Gastrocnemius medialis (tissue), 4 donors: Measurements from ENCODE around the gene KATNAL1. TPM values are rescaled to one million over a fixed set of nuclear protein-coding genes. Genes with fewer than 3 reads are reported as not detected.

Experiments
- ATAC-seq, 2 donors: fragments of 150-250 bp; one replicate each; pipeline ENCODE4 v1.9.1; 2016
- DNase-seq, 2 donors: peaks; one replicate each; pipeline ENCODE4 v3.0.0-alpha.2; 2019
- H3K27ac ChIP-seq, 4 donors: fragments of 200-600 bp; sonication (generic); 1 replicate in 1 of 4; 2 replicates in 3 of 4; pipeline ENCODE4 v1.5.1; 2016 to 2018; ENCODE audit warnings: mild to moderate bottlenecking in 2 of 4, moderate library complexity in 1 of 4
- H3K27me3 ChIP-seq, 3 donors: fragments of 200-600 bp; sonication (generic) in 2 of 3; 1 replicate in 1 of 3; 2 replicates in 2 of 3; pipeline versions ENCODE4 v1.5.1 to v1.6.0; 2016 to 2019; ENCODE audit warnings: mild to moderate bottlenecking in 1 of 3, moderate library complexity in 1 of 3
- H3K36me3 ChIP-seq, 2 donors: fragments of 200-600 bp; sonication (generic) in 1 of 2; one replicate each; pipeline ENCODE4 v1.5.1; 2017 to 2018
- H3K4me1 ChIP-seq, 2 donors: fragments of 200-600 bp; sonication (generic) in 1 of 2; one replicate each; pipeline ENCODE4 v1.5.1; 2016 to 2017; ENCODE audit warnings: mild to moderate bottlenecking in 2 of 2
- H3K4me3 ChIP-seq, 4 donors: fragments of 200-600 bp; sonication (generic) in 3 of 4; 1 replicate in 1 of 4; 2 replicates in 3 of 4; pipeline ENCODE4 v1.5.1; 2016 to 2019; ENCODE audit warnings: mild to moderate bottlenecking in 2 of 4
- H3K9me3 ChIP-seq, 3 donors: fragments of 200-600 bp; sonication (generic) in 2 of 3; 1 replicate in 1 of 3; 2 replicates in 2 of 3; pipeline ENCODE4 v1.5.1; 2016 to 2019
- POLR2A ChIP-seq, 2 donors: fragments of 450-650 bp; IDR thresholded peaks; one replicate each; pipeline ENCODE4 v1.6.1; 2017; ENCODE audit warnings: antibody characterized with exemption in 2 of 2, mild to moderate bottlenecking in 2 of 2, moderate library complexity in 2 of 2
- in situ Hi-C, 4 donors: fragments of 200-750 bp; cut with MboI; loops; one replicate each; pipeline versions ENCODE4 v1.15.0 to v1.8.0; 2017; ENCODE audit warnings: low sequenced_read_pairs in 4 of 4
- intact Hi-C: fragments of 100-400 bp; cut with DNase I; formaldehyde crosslinking; loops from one replicate; pipeline ENCODE4 v1.15.1; 2023; ENCODE audit warnings: low total_unique reads
- total RNA-seq, 4 donors: library from RNA; depleted of rRNA; stranded (reverse); fragments of >200 nt; gene quantifications; one replicate each; pipeline versions ENCODE4 v1.1.0 to v1.2.3, GENCODE V29; 2016
- TF ChIP-seq, protein P1 (sequence below), 5 experiments: fragments of 450-650 bp in 3 of 5; fragments of 200-600 bp in 2 of 5; sonication (generic) in 2 of 5; IDR thresholded peaks in 4 of 5; conservative IDR thresholded peaks in 1 of 5; 1 replicate in 4 of 5; 2 replicates in 1 of 5; pipeline ENCODE4 v1.5.1; 2016 to 2019; ENCODE audit warnings: antibody characterized with exemption in 5 of 5, mild to moderate bottlenecking in 3 of 5, moderate library complexity in 3 of 5

Gene KATNAL1
- total RNA-seq, 4 donors from 2014 or later: 10.2 to 18.9 (median 12.1) TPM

DNA sequence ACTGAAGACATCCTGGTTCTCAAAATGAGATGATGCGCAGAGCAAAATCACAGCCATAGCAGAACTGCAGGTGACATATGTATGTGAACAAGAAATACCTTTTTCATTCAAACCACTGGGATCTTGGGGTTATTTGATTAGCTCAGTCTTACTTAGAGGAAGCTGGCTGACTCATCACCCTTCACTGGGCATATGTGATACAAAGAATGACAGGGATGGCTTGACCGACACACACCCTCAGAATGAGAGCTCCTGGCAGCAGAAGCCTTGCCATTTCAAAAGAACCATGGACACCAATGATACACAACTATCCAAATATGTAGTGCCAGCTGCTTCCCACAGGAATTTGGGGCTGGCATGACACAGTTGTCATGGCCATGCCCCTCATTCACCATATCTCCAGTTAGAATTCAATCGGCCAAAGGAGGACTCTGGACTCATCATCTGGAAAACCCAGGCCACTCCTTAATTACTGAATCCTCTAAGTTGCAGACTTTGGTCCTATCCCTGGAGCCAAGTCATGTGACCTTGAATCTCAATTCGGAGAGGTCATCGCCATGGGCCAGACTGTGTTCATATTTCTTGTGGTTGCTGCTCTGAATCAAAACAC is 115.8 kb downstream of the KATNAL1 start:
- Histone ChIP-seq H3K4me3 (no peak overlapping the region), H3K9me3 (no peaks in the 10 kb centered on the region), H3K27ac (no peak overlapping the region), H3K36me3 (no peaks in the 10 kb centered on the region), H3K4me1 (no peaks in the 10 kb centered on the region), H3K27me3 (no peaks in the 10 kb centered on the region)
- intact Hi-C loops: no loop called here
- TF ChIP-seq, protein P1, sequence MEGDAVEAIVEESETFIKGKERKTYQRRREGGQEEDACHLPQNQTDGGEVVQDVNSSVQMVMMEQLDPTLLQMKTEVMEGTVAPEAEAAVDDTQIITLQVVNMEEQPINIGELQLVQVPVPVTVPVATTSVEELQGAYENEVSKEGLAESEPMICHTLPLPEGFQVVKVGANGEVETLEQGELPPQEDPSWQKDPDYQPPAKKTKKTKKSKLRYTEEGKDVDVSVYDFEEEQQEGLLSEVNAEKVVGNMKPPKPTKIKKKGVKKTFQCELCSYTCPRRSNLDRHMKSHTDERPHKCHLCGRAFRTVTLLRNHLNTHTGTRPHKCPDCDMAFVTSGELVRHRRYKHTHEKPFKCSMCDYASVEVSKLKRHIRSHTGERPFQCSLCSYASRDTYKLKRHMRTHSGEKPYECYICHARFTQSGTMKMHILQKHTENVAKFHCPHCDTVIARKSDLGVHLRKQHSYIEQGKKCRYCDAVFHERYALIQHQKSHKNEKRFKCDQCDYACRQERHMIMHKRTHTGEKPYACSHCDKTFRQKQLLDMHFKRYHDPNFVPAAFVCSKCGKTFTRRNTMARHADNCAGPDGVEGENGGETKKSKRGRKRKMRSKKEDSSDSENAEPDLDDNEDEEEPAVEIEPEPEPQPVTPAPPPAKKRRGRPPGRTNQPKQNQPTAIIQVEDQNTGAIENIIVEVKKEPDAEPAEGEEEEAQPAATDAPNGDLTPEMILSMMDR (IDR thresholded peaks at IDR 0.05 in 4 of 5, conservative IDR thresholded peaks at IDR 0.05 in 1 of 5): no peak
- TF ChIP-seq POLR2A (IDR thresholded peaks at IDR 0.05): no peak
- no peak for DNase-seq
- ATAC-seq: no peak
- in situ Hi-C loops: no loop called here

DNA sequence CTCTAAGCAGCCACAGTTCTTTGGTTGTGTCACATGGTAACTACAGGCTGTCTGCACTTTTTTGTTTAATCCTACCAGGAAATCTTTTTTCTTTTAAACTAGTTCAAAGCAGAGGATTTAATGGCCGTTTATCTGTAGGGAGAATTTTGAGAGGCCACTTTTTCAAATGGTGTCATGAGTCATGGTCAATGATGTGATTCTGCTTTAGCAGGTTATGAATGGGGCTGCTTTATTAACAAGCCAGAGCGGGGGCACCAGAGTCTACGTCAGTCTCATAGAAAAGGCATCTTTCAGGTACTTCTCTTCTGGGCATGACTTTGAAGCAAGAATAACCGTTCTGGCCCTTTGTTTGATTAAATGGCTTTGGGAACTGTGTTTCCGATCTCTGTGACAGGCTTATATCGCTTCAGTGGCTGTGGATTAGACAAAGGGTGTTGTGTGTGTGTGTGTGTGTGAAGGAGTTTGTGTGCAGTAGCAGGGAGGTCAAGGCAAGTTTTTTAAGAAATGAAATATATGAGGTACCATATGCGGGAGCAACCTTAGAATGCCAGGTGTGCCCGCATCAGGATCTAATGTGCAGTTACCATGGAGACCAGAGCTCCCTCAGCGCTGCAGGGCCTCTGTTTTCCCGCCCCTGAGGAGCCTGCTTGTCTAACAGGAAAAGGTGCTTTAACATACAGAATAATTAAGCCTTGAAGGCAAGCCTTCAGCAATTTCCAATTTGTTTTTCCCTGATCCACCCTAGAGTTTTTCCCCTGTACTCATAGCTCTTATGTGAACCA is 120.5 kb downstream of the KATNAL1 start:
- ATAC-seq (no peak), DNase-seq (no peak)
- Histone ChIP-seq H3K27ac (no peak overlapping the region), H3K27me3 (no peaks in the 10 kb centered on the region), H3K36me3 (no peaks in the 10 kb centered on the region), H3K4me1 (no peaks in the 10 kb centered on the region), H3K4me3 (no peak overlapping the region), H3K9me3 (no peaks in the 10 kb centered on the region)
- intact Hi-C loops: no loop called here
- no peak for TF ChIP-seq POLR2A (IDR thresholded peaks at IDR 0.05)
- TF ChIP-seq, protein P1 (IDR thresholded peaks at IDR 0.05 in 4 of 5, conservative IDR thresholded peaks at IDR 0.05 in 1 of 5): no peak
- in situ Hi-C loops: no loop called here

DNA sequence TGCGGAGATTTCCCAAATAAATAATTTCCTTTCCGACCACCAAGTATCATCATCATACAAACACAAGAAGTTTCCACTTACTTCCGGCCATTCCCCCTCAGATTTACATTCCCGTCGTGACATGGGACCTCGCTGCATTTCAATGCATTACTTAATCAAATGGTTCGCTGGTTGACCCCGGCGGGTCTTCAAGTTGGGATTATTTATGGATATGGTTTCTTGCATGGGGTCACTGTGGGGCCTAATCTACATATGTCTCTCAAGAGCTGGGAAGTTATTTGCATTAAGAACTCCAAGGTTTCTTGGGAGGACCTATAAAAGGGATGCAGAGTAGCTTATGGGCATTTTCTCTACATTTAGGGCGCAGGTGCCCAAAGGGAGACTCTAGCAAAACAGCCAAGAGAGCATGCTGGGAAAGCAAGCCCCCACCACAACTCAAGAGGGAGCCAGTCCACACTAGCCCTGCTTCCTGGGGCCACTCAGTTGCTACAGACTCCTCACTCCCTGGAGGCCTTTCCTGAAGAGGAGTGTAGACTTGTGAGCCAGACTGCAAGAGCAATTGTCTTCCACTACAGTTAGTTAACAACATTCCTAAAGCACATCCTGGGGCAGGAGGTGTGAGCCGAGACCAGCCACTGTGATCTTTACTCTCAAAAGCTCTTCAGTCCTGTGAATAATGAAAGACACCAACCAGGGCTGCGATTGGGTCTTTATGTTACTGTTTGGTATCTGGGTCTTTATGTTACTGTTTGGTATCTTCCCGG is 125.3 kb downstream of the KATNAL1 start:
- no peaks in the 10 kb centered on the region for H3K9me3 ChIP-seq
- H3K27me3 ChIP-seq: no peaks in the 10 kb centered on the region
- intact Hi-C loops: no loop called here
- ATAC-seq (no peak), DNase-seq (no peak)
- H3K4me1 ChIP-seq: no peaks in the 10 kb centered on the region
- in situ Hi-C loops: no loop called here
- no peak for TF ChIP-seq POLR2A (IDR thresholded peaks at IDR 0.05)
- TF ChIP-seq, protein P1 (IDR thresholded peaks at IDR 0.05 in 4 of 5, conservative IDR thresholded peaks at IDR 0.05 in 1 of 5): no peak
- no peaks in the 10 kb centered on the region for H3K36me3 ChIP-seq
- no peak overlapping the region for H3K27ac ChIP-seq
- H3K4me3 ChIP-seq: no peak overlapping the region

DNA sequence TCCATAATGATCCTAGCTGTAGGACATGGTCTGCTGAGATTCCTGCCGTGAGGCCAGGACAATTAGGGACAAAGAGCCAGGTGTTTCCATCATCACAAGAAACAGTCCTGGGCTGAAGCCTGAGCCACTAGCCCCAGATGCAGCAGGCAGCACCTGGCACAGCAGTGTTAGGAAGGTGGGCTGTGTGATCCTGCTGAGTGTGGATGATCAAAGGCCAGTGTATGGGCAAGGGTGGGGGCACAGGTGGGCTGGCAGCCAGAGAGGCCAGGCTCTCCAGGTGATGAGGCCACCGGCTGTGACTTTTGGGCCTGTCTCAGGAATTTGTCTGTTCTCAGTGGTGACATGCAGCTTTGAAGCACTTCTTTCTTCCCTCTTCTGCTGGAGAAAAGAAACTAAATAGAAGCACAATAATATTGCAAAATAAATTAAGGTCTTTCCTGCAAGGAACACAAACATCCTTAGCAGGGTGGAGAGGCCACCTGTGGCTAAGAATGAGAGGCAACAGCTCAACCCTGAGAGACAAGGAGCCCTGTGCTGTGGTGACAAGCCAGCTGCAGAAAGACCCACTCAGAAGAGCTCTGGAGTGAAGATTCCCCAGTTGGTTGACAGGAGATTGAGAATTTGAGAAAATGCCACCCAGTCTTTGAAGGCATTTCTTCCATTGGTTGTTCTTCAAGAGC is 127.6 kb downstream of the KATNAL1 start:
- Histone ChIP-seq H3K4me3 (no peak overlapping the region), H3K27ac (no peak overlapping the region), H3K4me1 (no peaks in the 10 kb centered on the region), H3K27me3 (no peaks in the 10 kb centered on the region), H3K36me3 (no peaks in the 10 kb centered on the region), H3K9me3 (no peaks in the 10 kb centered on the region)
- in situ Hi-C loops (no loop called here), intact Hi-C loops (no loop called here)
- DNase-seq: no peak
- no peak for ATAC-seq
- no peak for TF ChIP-seq POLR2A (IDR thresholded peaks at IDR 0.05)
- TF ChIP-seq, protein P1 (IDR thresholded peaks at IDR 0.05 in 4 of 5, conservative IDR thresholded peaks at IDR 0.05 in 1 of 5): no peak
